HG03571 (cell line): ENCODE data around the gene CCN5.

Experiments
- ATAC-seq: cut with Tn5 transposase; IDR thresholded peaks from one replicate; pipeline ENCODE4 v1.9.1; 2021; ENCODE audit not compliant: unreplicated experiment

CCN5 gene

DNA sequence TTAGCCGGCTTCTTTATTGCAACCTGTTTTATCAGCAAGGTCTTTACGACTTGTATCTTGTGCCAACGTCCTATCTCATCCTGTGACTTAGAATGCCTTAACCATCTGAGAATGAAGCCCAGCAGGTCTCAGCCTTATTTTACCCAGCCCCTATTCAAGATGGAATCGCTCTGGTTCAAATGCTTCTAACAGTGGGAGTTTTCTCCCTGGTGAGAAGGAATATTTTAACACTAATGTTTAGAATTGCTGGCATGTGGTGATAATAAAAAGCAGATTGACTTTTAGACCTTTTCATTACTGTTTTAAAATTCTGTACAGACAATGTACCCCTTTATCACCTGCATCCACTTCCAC, 20.6 kb downstream of the CCN5 start:
- no peak for ATAC-seq

DNA sequence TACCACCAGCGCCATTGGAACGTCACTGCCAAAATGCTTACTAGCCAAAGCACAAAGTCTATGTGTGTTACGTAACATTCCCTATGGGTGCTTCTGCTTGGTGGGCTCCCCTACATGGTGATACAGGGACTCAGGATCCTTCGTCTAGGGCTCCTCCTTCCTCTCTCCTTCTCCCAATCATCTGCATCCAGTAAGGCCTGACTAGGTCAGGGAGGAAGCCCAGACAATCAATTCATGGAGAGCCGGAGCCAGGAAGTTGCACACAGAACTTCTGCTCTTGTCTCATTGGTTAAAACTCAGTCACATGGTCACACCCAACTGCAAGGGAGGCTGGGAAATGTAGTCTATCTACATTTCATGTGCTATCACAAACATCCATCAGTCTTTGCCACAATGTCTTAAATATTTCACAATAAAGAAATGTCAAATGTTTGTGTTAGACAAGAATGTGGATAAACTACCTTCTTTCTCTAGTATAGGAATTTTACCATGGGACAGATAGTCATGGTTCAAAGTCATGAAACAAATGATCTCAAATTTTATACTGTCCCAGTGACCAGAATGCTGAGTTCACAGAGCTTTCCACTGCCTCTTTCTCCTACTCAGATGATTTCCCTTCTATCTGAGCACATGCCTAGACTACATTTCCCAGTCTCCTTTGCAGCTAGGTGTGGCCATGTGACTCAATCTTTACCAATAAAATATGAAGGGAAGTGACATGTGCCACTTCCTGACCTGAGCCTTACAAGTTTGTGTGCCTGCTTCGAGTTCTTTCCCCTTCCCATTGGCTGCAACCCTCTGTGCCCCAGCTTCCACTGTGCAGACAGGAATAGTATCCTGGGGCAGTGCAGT, 21.2 kb downstream of the CCN5 start:
- ATAC-seq, result no peak

DNA sequence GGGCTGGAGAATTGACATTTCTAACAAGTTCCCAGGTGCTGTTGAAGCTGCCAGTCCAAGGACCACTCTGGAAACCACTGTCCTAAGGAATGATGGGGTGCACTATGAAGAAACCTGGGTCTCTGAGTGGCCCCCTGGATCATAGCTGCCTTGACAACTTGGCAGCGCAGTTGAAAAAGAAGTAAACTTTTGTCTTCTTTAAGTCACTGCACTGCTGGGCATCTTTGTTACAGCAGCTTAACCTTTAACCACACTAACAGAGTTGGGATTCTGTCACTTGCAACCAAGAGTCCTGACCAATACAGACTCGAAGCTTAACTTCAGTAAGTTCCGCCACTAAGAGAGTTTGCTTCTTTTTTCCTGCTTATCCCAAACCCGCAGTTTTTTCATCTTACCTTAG, 21.9 kb downstream of the CCN5 start:
- ATAC-seq, result no peak

DNA sequence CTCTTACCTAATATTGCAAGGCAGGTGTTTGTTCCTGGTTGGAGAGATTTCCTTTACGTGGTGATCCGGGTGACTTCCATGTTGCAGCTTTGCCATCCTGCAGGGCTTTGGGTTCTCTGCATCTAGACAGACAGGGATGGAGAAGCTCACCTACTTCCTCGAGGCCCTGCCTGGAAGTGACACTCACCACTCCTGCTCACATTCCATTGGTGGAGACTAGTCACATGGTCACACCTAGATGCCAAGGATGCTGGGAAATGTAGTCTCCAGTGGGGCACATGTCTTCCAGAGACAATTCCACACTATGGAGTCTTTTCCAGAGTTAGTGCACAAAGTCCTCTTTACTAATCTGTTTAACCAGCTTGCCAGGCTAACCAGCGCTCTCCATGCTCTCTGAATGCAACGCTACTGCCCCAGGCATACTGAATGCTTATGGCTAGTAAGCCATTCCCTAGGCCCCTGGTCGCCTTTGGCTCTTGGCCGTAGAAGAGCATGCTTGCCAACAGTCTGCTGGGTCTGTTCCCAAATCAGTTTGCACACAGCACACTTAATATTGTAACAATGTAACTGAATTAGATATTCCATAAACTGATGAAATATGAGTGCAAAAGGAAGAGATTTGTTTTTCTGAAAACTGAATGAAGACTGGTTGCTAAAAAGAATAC, 23.8 kb downstream of the CCN5 start:
- ATAC-seq, result no peak

DNA sequence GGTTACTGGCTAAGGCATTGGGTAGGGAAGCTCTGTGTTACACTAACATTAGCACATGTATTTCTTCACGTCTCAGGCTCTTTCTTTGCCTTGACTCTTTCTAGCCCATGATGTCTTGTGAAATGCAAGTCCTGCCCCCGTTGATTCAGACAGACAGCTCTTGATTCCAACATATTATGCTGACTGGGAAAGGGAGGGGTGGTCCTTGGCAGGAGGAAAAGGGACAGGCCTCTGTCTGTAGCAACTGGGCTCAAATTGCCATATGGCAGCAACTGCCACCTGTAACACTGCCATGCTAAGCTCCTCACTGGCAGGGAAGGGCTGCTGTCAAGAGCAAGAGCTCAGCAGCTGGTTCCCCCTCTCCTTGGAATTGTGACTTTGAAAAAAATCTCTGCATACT, 24.8 kb downstream of the CCN5 start:
- no peak for ATAC-seq

DNA sequence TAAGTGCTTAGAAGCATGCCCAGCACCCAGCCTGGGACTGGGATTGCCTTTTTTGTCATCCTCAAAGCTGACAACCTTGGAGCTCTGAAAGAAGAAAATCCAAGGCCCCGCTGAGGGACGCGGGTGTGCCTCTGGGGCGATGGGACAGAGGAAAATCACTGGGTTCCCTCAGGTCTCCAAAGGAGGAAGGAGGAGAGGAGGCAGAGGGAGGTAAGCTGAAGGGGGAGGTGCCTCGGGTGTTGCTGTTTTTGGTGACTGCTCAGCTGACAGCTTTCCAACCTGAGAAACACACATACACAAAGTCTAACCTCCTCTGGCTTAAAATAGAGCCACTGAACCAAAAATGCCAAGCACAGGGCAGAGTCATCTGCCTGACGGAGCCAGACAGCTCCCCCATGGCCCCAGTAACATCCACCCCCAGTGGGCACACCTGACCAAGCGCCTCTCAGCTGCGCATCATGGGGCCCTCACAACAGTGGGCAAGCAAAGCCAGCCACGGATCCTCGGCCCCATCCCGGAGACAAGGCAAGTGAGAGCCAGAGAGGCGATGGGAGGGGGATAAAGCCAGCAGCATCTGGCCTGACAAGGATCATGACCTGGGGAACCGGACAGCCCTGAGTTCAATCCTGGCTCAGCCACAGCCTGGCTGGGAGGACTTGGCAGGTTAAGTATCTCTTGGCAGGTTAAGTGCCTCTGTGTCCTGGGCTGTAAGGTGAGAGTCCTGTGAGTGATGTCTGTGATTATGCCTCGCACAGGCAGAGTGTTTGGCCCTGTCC, 27.3 kb downstream of the CCN5 start:
- no peak for ATAC-seq

DNA sequence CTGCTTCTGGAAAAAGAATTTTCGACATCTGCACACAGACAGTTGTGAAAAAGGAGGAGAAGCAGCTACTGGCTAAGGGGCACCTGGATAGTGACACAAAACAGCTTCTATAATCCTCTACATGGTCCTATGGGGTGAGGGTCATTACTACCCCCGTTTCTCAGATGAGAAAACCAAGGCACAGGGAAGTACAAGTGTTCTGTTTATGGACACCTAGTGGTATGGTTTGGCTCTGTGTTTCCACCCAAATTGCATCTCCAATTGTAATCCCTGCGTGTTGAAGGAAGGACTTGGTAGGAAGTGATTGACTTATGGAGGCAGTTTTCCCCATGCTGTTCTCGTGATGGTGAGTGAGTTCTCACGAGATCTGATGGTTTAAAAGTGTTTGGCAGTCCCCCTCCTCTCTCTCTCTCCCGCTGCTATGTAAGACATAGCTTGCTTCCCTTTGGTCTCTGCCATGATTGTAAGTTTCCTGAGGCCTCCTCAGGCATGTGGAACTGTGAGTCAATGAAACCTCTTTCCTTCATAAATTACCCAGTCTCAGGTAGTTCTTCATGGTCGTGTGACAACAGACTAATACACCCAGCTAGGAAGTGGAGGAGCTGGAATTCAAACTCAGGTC, 28.0 kb downstream of the CCN5 start:
- ATAC-seq, result no peak

DNA sequence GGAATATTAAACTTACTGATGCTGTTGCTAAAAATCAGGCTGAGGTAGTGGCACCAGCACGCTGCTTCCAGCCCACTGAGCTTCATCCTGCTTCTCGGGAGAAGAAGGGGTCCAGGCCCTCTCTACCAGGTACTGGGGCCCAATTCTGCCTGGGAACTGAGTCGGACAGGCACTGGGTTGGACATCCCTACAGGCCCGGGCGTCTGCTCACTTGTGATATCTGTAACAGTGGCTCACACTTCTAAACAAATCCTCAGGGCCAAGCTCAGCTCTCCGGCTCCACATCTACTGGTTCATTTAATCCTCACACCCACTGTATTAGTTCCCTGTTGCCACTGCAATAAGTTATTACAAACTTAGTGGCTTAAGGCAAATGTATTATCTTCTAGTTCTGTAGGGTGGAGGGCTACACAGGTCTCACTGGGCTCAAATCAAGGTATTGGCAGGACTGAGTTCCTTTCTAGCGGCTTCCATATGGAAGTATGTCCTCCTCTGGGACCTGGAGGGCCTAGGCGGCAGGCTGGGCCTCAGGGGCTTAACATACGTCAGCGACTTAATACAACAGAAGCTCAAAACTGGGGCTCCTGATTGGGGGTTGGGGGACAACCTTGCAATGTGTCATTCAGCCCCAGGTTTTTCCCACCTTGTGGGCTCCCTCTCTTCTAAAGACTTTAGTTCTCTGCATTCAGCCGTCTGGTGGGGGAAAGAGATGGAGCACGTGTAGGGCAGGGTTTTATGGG, 28.9 kb downstream of the CCN5 start:
- ATAC-seq, result no peak

DNA sequence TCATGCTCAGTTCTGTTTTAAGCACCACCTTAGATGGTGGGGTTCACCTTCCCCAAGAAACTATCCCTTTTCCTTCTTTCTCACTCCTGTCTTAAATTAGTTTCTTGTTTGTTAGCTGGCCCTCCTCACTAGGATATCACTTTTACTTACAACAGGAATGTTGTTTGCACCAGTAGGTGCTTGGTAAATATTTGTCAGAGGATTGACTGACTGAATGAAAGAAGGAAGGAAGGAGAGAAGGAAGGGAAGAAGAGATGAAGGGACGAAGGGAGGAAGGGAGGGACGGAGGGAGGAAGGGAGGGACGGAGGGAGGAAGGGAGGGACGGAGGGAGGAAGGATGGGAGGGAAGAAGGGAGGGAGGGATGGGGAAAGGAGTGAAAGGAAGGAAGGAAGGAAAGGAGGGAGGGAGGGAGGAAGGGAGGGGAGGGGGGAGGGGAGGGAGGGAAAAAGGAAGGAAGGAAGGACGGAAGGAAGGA, 30.0 kb downstream of the CCN5 start:
- ATAC-seq, result no peak

DNA sequence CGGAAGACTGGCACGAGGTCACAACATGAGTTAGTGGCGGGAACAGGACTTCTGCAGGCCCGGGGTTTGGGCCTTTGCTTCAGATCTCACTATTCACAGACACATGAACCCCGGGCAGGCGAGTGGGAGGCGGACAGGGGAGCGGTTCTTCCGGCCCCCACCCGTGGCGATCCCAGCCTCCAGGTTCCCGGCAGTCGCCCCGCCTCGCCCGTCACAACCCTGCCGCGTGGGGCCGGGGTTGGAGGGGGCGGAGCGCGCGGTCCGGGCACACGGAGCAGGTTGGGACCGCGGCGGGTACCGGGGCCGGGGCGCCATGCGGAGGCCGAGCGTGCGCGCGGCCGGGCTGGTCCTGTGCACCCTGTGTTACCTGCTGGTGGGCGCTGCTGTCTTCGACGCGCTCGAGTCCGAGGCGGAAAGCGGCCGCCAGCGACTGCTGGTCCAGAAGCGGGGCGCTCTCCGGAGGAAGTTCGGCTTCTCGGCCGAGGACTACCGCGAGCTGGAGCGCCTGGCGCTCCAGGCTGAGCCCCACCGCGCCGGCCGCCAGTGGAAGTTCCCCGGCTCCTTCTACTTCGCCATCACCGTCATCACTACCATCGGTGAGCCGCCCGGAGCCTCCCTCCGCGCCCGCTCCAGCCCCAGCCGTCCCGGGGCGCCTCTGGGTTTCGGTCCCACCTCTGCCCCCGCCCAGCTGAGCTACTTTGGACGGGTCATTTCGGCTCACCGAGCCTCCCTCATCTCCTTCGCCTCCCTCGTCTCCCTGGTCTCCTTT, 30.6 kb downstream of the CCN5 start, which contains the start of gene KCNK15:
KCNK15 (plus strand) TSS at position 268 of the 769 bp plus-strand sequence; CDS start at position 314, 46 bp downstream.
- no peak for ATAC-seq

DNA sequence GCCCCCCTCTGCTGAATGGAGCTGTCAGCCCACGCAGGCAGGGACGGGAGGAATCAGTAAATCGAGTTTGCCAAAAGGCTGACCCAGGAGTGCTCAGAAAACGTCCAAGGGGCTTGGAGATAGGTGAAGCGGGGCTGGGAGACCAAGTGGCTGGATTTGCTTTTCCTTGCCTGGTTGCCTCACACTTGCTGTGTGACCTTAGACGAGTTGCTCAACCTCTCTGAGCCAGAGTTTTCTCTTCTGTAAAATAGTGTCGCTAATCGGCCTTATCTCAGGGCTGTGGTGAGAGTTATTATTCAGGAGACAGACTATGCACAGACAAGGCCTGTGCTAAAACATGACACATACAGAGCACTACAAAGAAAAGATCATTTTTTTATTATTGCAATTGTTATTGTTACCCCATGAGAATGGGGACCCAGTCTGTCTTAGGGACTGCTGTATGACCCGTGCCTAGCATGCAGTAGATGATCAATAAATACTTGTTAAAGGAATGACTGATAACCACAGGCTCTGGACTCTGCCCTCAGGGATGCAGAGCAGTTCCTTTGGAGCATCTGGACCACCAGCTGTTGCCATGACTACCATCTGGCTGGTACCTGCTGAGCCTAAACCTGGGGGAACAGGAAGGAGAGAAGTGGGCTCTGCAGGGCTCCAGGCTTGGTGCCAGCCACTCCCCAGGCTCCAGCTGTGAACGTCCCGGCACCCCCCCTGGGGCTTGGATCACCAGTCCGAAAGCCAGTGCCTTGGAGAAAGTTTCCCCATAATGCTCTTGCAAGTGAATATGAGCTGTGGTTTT, 31.4 kb downstream of the CCN5 start:
- ATAC-seq, result no peak

DNA sequence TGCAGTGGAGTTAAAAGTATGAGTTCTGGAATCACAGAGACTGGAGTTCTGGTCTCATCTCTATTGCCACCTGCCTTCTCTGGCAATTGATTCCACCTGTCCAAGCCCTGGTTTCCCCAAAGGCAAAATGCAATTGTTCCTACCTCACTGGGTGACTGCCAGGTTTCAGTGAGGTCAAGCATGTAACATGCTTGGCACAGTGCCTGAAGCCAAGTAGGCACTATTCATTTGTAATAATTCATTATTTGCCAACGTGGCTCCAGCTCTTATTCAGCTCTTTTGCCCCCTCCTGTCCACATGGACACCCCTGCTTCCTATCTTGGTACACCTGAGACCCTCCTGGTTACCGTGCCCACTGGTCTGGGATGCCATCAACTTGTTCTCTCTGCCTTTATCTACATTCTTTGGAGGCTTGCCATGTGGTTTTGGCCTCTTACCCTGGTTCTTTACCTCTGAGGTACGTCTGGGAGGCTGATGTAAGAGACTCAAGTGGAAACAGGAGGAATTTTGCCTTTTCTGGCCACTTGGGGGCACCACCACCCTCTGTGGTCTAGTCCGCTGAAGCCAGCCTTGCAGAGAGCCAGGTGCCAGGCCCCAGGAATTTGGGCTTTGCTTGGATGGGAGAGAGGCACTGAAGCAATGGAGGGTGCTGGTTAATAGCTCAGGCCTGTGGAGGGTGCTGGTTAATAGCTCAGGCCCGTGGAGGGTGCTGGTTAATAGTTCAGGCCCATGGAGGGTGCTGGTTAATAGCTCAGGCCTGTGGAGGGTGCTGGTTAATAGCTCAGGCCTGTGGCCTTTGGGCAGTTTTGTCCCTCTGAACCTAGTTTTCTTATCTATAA, 32.2 kb downstream of the CCN5 start:
- ATAC-seq, result no peak

DNA sequence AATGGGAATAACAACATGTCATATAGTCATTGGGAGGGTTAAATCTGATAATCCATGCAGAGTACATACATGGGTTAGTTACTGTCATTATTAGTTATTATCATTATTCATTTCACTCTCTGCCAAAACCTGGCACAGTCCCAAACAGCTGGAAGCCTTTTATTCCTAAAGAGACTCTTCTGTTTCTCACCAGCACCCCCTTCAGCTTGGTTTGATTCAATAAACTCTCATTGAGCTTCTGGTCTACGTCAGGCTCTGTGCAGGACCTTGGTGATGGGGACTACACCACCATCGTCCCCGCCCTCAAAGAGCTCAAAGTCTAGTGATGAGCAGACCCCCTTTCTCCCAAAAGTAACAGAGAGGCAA, 32.8 kb downstream of the CCN5 start:
- ATAC-seq, result no peak

DNA sequence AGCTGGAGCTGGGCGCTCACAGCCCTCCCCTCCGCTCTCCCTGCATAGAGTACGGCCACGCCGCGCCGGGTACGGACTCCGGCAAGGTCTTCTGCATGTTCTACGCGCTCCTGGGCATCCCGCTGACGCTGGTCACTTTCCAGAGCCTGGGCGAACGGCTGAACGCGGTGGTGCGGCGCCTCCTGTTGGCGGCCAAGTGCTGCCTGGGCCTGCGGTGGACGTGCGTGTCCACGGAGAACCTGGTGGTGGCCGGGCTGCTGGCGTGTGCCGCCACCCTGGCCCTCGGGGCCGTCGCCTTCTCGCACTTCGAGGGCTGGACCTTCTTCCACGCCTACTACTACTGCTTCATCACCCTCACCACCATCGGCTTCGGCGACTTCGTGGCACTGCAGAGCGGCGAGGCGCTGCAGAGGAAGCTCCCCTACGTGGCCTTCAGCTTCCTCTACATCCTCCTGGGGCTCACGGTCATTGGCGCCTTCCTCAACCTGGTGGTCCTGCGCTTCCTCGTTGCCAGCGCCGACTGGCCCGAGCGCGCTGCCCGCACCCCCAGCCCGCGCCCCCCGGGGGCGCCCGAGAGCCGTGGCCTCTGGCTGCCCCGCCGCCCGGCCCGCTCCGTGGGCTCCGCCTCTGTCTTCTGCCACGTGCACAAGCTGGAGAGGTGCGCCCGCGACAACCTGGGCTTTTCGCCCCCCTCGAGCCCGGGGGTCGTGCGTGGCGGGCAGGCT, 35.1 kb downstream of the CCN5 start:
- no peak for ATAC-seq

DNA sequence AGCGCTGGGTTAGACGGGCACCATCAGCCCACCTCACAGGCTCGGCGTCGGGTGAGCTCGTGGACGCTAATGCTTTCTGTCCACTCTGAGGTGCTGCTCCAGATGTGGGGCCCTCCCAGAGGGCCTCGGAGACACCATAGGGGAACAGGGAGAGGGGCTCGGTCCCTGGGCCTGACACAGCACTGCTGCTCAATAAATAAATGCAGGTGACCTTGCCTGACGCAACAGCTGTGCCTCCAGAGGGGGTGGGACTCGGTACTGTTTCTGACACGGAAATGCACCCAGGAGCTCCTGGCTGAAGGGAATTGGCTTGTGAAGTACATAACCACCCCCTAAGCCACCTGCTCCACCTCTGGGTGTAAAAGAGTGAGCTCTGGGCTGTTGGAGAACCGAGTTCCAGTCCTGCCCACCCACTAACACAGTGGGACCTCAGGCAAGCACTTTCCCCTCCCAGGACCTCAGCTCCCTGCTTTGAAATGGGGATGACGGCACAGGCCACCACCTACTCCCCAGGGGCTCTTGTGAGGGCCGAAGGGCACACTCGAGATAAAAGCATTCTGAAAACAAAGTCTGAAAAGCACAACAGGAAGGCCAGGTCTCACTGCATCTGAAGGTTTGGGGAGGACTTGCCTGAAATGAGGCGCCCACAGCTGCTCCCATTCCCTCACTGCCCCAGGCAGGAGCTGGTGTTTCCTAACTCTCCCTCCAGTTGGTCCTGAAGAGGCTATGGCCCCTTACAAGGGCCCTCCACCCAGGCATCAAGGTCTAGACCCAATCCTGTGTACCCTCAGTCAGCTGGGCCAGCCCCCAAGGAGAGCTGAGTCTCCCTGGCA, 37.1 kb downstream of the CCN5 start:
- no peak for ATAC-seq

DNA sequence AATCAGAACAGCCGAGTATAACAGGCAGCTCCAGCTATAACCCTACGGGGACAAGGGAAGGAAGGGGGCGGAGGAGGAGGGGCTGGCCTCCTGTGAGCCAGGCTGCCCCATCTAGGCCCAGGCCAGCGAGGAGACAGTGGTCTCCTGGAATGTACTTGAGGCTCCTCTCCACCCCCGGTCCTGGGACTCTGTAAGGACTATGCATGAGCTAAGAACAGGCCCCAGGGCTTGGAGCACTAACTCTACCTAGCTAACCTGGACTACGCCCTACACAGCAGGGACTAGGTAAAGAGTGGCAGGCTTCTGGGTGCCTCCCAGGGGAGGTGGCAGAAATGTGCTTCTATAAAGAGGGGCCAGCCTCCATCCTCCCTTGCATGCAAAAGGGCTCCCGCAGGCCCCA, 39.4 kb downstream of the CCN5 start:
- ATAC-seq, result no peak
